GM12878 (cell line): ENCODE data around the gene GPX7. TPM values are rescaled to one million over a fixed set of nuclear protein-coding genes. Genes with fewer than 3 reads are reported as not detected.

Source experiments
- BCL11A ChIP-seq: IDR thresholded peaks from 2 replicates; pipeline ENCODE4 v1.6.1; 2011; ENCODE audit warnings: low read depth, low read length
- BCL3 ChIP-seq: IDR thresholded peaks from 2 replicates; pipeline ENCODE4 v1.6.1; 2011; ENCODE audit warnings: borderline replicate concordance, low read depth, mild to moderate bottlenecking, moderate library complexity, low read length; ENCODE audit not compliant: insufficient read depth, poor library complexity, severe bottlenecking
- KDM1A ChIP-seq: fragments of 200-600 bp; sonication (generic); IDR thresholded peaks from 2 replicates; pipeline ENCODE4 v1.6.1; 2016; ENCODE audit warnings: borderline replicate concordance
- NFYA ChIP-seq: IDR thresholded peaks from 2 replicates; pipeline ENCODE4 v1.6.1; 2011; ENCODE audit warnings: low read depth, mild to moderate bottlenecking, low read length, improper control_type of control experiment, borderline replicate concordance
- PAX8 ChIP-seq: fragments of 450-650 bp; IDR thresholded peaks from 2 replicates; pipeline ENCODE4 v1.6.1; 2017; ENCODE audit warnings: mild to moderate bottlenecking, moderate library complexity
- SMAD5 ChIP-seq: IDR thresholded peaks from 2 replicates; pipeline ENCODE4 v1.6.1; 2016; ENCODE audit warnings: antibody characterized with exemption, low read depth
- SMARCA5 ChIP-seq: fragments of 450-650 bp; IDR thresholded peaks from 2 replicates; pipeline ENCODE4 v1.6.1; 2017; ENCODE audit warnings: mild to moderate bottlenecking
- SUZ12 ChIP-seq: fragments of 200-600 bp; sonication (generic); IDR thresholded peaks from one replicate; pipeline ENCODE4 v1.6.1; 2018; ENCODE audit warnings: antibody characterized with exemption, mild to moderate bottlenecking; ENCODE audit not compliant: unreplicated experiment
- YY1 ChIP-seq: IDR thresholded peaks from 2 replicates; pipeline ENCODE4 v1.6.1; 2011; ENCODE audit warnings: low read depth, mild to moderate bottlenecking, low read length
- polyA plus RNA-seq, 11 experiments: library from polyadenylated mRNA; depleted of rRNA in 4 of 11; unstranded in 6 of 11; stranded (reverse) in 5 of 11; fragments of >200 nt; fragmentation: Nextera tagmentation in 4 of 11; fragmentation: Illumina TruSeq in 1 of 11; extraction: Ambion mirVana in 4 of 11; extraction: Trizol in 1 of 11; gene quantifications; 1 replicate in 1 of 11; 2 replicates in 10 of 11; pipeline versions ENCODE4 v1.2.1 to v1.2.3, GENCODE V29; 2011 to 2016; ENCODE audit warnings: inconsistent platforms in 2 of 11, missing spikeins in 2 of 11, low read depth in 1 of 11
- total RNA-seq, 4 experiments: library from RNA; depleted of rRNA in 3 of 4; stranded (reverse); fragments of >200 nt in 3 of 4; fragmentation: Illumina TruSeq in 1 of 4; extraction: Trizol in 1 of 4; gene quantifications; 2 replicates each; pipeline versions ENCODE4 v1.2.1 to v1.2.3, GENCODE V29; 2013 to 2021
- TF ChIP-seq, protein P1 (sequence below): IDR thresholded peaks from 2 replicates; pipeline ENCODE4 v1.6.1; 2012; ENCODE audit warnings: improper control_type of control experiment, low read depth, low read length; ENCODE audit not compliant: insufficient replicate concordance

GPX7 gene
- total and polyA plus RNA-seq, 10 of the 15 experiments (the other 5 are each of a cell fraction or from before 2014, with no cell fraction given), result 1.9 to 4.2 (median 2.5) TPM; not detected in 1

GRCh38 chr1:52601991-52602855, at the start of gene GPX7 (continued):
- TF ChIP-seq, protein P1, sequence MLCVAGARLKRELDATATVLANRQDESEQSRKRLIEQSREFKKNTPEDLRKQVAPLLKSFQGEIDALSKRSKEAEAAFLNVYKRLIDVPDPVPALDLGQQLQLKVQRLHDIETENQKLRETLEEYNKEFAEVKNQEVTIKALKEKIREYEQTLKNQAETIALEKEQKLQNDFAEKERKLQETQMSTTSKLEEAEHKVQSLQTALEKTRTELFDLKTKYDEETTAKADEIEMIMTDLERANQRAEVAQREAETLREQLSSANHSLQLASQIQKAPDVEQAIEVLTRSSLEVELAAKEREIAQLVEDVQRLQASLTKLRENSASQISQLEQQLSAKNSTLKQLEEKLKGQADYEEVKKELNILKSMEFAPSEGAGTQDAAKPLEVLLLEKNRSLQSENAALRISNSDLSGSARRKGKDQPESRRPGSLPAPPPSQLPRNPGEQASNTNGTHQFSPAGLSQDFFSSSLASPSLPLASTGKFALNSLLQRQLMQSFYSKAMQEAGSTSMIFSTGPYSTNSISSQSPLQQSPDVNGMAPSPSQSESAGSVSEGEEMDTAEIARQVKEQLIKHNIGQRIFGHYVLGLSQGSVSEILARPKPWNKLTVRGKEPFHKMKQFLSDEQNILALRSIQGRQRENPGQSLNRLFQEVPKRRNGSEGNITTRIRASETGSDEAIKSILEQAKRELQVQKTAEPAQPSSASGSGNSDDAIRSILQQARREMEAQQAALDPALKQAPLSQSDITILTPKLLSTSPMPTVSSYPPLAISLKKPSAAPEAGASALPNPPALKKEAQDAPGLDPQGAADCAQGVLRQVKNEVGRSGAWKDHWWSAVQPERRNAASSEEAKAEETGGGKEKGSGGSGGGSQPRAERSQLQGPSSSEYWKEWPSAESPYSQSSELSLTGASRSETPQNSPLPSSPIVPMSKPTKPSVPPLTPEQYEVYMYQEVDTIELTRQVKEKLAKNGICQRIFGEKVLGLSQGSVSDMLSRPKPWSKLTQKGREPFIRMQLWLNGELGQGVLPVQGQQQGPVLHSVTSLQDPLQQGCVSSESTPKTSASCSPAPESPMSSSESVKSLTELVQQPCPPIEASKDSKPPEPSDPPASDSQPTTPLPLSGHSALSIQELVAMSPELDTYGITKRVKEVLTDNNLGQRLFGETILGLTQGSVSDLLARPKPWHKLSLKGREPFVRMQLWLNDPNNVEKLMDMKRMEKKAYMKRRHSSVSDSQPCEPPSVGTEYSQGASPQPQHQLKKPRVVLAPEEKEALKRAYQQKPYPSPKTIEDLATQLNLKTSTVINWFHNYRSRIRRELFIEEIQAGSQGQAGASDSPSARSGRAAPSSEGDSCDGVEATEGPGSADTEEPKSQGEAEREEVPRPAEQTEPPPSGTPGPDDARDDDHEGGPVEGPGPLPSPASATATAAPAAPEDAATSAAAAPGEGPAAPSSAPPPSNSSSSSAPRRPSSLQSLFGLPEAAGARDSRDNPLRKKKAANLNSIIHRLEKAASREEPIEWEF, result no peak
- TF ChIP-seq NFYA, result no peak
- TF ChIP-seq SMARCA5, result no peak
- peak; percentile 5; the same call in 1 of the 2 replicates for TF ChIP-seq YY1
- TF ChIP-seq BCL11A, result no peak
- no peak for TF ChIP-seq KDM1A
- no peak for TF ChIP-seq SMAD5
- no peak for TF ChIP-seq SUZ12
- no peak for TF ChIP-seq BCL3
- TF ChIP-seq PAX8, result no peak
